T47D (cell line): Measurements from ENCODE around the gene FRMD5.
A peak's percentile ranks its signal among the peaks of the same experiment; 100 is the strongest.
"Not testable (repeated sequence)": the region's sequence is repeated elsewhere in the genome, so short reads cannot be mapped to it uniquely, and the experiment has no call there.

ENCODE experiments used
- DNase-seq, 2 experiments: peaks; one replicate each; pipeline versions ENCODE4 v3.0.0 to v3.0.0-alpha.2; 2011 to 2012; ENCODE audit warnings: low read depth in 1 of 2, low spot score in 1 of 2
- JUND ChIP-seq: IDR thresholded peaks from 2 replicates; pipeline ENCODE4 v1.6.1; 2012; ENCODE audit warnings: low read depth
- in situ Hi-C: cut with HindIII; loops from 2 replicates; pipeline ENCODE4 v1.10.0; 2016; ENCODE audit warnings: low sequenced_read_pairs, low pct_unique_long_range_greater_than_20kb

Gene FRMD5

DNA sequence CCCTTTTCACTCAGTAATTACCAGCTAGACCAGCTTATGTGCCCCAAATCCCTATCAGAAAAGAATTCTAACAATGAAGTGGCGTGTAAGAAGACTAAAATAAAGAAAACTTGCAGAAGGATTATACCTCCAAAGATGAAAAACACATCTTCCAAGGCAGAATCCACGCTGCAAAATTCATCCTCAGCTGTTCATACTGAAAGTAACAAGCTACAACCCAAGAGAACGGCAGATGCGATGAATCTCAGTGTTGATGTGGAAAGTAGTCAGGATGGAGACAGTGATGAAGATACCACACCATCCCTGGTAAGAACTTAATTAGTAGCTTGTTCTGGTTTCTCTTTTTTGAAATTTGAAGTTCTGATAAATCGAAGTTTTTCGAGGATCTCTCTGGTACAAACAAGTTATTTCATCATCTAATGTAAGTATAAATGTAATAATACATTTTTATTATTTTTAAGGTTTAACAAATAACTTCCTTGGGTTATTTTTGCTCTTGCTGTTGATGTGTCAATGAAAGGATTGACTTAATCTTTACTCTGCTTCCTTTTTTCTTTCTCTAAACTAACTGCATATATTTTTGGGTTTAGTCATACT is 366.9 kb downstream of the FRMD5 start:
- in situ Hi-C loops, result no loop called here
- no peak for DNase-seq
- TF ChIP-seq JUND, result no peak

DNA sequence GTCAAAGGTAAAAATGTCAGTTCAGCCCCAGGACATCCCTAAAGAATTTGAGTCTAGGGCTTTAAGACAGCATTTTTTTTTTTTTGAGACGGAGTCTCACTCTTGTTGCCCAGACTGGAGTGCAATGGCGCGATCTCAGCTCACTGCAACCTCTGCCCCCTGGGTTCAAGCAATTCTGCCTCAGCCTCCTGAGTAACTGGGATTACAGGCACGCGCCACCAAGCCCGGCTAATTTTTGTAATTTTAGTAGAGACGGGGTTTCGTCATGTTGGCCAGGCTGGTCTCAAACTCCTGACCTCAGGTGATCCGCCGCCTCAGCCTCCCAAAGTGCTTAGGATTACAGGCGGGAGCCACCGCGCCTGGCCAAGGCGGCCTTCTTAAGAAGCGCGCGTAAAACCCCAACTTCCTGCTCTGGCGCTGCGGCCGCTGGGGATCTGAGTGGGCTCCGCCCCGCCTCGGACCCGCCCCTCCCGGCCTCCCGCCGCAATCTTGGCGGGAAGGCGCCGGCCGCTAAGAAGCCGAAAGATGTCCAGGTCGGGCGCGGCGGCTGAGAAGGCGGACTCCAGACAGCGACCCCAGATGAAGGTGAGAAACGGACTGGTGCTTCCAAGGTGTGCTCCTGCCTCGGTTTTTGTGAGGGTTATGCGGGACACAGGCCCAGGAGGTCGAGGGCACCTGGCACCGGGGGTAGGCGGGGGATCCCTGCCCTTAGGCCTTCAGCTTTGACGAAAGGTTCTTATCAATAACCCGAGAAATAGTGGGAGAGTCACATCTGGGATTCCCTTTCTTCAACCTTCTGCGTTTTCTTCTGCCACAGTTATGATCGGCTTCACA is 368.3 kb downstream of the FRMD5 start, which contains the start of gene WDR76:
TSS of gene WDR76 (plus strand) at position 495 of the 834 bp plus-strand sequence. CDS start at position 526, 31 bp downstream.
- TF ChIP-seq JUND, result no peak
- DNase-seq, result peak; percentile 46 to 90
- in situ Hi-C loops, result no loop called here

DNA sequence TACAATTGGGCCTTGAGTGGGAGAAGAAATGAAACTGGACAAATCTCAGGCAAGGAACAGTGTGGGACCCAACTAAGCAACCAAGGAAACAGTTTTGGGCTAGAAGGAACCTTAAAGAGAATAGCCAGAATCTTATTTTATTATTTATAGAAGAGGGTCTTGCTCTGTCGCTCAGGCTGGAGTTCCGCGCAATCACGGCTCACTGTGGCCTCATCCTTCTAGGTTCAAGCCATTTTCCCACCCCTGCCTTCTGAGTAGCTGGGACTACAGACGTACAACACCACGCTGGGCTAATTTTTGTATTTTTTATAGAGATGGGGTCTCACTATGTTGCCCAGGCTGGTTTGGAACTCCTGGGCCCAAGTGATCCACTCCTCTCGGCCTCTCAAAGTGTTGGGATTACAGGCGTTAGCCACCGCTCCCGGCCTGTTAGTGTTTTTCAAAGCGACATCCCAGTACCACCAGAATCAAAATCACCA is 369.0 kb downstream of the FRMD5 start:
- in situ Hi-C loops, result no loop called here
- no peak for DNase-seq
- TF ChIP-seq JUND, result no peak

DNA sequence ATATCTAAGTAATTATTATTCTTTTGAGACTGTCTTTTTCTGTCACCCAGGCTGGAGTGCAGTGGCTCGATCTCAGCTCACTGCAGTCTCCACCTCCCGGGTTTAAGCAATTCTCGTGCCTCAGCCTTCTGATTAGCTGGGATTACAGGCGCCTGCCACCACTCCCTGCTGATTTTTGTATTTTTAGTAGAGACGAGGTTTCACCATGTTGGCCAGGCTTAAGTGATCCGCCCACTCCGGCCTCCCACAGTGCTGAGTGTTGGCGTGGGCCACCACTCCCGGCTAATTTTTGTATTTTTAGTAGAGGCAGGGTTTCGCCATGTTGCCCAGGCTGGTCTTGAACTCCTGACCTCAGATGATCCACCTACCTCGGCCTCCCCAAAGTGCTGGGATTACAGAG is 369.8 kb downstream of the FRMD5 start:
- in situ Hi-C loops, DNase-seq: not testable (repeated sequence)

DNA sequence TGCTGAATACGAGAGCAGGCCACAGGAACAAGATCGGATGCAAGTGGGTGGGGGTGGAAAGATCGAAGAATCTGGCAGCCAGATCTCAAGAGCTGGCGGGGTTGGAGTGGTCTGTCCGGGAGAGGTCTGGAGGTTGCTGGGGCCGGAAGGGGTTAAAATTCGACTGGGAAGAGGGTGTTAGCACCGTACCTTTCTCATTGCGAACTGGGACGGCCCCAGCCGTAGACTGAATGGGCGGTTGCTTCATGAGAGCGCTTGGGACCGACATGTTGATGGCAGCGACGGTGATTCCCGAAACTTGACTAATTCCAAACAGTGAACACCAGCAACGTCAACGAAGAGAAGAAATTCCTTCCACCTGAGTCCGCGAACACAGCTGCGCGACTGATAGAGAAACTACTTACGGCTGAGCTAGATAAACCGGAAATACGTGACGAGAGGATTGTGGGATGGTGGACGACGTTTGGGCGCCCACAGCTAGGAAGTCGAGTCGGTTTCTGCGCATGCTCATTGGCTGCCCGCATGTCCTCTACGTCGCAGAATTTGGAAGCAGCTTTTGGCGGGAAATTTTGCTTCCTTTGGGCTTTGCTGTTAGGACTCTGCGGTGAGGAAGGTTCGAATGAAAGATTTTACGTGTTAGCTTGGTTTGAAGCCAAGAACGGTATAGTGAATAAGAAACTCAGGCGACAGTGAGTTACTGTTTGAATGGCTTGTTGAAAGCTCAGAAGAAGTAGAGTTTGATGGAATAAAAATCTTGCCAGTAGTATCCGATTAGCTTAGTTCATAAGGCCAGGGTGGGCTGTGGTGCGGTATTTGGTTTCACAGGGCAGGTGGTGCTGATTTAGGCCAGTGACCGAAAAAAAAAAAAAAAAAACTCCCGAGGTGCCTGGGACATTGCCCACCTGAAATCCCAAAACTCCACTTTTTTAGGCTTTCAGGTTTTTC is 370.5 kb downstream of the FRMD5 start, which contains the start of gene MFAP1:
TSS of gene MFAP1 (minus strand) at position 389 of the 945 bp plus-strand sequence. CDS start at position 268, 121 bp downstream.
- no peak for TF ChIP-seq JUND
- DNase-seq, result peak; percentile 87 to 98
- in situ Hi-C loops, result no loop called here

DNA sequence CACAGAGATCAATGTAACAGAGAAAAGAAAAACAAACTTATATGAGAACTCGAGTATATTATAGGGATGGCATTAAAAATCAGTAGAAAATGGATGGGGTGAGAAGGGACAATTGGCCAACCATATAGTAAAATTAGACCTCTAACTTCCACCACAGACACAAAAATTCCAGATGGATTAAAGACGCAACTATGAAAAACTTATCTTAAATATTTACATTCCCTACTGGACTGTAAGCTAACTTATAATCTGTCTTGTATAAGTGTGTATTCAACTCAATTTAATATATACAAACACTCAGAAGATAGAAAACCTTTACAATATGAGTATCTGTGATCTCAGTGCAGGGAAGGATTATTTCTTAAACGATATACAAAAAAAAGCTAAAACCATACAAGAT is 373.6 kb downstream of the FRMD5 start:
- no peak for TF ChIP-seq JUND

More for the DNA sequence above, 373.6 kb downstream of the FRMD5 start:
- DNase-seq, result no peak
- in situ Hi-C loops, result no loop called here
